ENCODE measurements around the gene SLC35A1. TPM values are rescaled to one million over a fixed set of nuclear protein-coding genes. Genes with fewer than 3 reads are reported as not detected.
A peak's percentile ranks its signal among the peaks of the same experiment; 100 is the strongest.

SLC35A1 gene
- total and polyA plus RNA-seq, 2 of the 8 experiments (the other 6 are each of a cell fraction or from before 2014, with no cell fraction given): 4.7 to 9.2 TPM

DNA sequence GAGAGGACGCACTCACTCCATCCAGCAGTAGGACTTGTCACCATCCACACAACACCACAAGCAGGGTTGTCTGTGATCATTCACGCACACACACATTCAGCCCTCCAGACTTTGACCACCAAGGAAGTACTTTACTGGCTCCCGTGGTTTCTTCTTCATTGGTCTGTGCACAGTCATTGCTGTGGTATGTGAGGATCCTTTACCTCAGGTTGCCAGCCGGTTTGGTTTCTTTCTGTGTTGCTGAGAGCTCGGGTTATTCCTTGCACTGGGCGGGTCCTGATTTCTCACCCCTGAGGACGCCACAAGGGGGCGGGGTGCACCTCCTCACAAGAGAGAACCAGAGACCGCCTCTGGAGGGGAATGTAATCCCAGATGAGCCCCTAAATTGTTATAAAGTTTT, 11.2 kb downstream of the SLC35A1 start (continued):
- TF ChIP-seq, protein P1, sequence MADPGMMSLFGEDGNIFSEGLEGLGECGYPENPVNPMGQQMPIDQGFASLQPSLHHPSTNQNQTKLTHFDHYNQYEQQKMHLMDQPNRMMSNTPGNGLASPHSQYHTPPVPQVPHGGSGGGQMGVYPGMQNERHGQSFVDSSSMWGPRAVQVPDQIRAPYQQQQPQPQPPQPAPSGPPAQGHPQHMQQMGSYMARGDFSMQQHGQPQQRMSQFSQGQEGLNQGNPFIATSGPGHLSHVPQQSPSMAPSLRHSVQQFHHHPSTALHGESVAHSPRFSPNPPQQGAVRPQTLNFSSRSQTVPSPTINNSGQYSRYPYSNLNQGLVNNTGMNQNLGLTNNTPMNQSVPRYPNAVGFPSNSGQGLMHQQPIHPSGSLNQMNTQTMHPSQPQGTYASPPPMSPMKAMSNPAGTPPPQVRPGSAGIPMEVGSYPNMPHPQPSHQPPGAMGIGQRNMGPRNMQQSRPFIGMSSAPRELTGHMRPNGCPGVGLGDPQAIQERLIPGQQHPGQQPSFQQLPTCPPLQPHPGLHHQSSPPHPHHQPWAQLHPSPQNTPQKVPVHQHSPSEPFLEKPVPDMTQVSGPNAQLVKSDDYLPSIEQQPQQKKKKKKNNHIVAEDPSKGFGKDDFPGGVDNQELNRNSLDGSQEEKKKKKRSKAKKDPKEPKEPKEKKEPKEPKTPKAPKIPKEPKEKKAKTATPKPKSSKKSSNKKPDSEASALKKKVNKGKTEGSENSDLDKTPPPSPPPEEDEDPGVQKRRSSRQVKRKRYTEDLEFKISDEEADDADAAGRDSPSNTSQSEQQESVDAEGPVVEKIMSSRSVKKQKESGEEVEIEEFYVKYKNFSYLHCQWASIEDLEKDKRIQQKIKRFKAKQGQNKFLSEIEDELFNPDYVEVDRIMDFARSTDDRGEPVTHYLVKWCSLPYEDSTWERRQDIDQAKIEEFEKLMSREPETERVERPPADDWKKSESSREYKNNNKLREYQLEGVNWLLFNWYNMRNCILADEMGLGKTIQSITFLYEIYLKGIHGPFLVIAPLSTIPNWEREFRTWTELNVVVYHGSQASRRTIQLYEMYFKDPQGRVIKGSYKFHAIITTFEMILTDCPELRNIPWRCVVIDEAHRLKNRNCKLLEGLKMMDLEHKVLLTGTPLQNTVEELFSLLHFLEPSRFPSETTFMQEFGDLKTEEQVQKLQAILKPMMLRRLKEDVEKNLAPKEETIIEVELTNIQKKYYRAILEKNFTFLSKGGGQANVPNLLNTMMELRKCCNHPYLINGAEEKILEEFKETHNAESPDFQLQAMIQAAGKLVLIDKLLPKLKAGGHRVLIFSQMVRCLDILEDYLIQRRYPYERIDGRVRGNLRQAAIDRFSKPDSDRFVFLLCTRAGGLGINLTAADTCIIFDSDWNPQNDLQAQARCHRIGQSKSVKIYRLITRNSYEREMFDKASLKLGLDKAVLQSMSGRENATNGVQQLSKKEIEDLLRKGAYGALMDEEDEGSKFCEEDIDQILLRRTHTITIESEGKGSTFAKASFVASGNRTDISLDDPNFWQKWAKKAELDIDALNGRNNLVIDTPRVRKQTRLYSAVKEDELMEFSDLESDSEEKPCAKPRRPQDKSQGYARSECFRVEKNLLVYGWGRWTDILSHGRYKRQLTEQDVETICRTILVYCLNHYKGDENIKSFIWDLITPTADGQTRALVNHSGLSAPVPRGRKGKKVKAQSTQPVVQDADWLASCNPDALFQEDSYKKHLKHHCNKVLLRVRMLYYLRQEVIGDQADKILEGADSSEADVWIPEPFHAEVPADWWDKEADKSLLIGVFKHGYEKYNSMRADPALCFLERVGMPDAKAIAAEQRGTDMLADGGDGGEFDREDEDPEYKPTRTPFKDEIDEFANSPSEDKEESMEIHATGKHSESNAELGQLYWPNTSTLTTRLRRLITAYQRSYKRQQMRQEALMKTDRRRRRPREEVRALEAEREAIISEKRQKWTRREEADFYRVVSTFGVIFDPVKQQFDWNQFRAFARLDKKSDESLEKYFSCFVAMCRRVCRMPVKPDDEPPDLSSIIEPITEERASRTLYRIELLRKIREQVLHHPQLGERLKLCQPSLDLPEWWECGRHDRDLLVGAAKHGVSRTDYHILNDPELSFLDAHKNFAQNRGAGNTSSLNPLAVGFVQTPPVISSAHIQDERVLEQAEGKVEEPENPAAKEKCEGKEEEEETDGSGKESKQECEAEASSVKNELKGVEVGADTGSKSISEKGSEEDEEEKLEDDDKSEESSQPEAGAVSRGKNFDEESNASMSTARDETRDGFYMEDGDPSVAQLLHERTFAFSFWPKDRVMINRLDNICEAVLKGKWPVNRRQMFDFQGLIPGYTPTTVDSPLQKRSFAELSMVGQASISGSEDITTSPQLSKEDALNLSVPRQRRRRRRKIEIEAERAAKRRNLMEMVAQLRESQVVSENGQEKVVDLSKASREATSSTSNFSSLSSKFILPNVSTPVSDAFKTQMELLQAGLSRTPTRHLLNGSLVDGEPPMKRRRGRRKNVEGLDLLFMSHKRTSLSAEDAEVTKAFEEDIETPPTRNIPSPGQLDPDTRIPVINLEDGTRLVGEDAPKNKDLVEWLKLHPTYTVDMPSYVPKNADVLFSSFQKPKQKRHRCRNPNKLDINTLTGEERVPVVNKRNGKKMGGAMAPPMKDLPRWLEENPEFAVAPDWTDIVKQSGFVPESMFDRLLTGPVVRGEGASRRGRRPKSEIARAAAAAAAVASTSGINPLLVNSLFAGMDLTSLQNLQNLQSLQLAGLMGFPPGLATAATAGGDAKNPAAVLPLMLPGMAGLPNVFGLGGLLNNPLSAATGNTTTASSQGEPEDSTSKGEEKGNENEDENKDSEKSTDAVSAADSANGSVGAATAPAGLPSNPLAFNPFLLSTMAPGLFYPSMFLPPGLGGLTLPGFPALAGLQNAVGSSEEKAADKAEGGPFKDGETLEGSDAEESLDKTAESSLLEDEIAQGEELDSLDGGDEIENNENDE (IDR thresholded peaks at IDR 0.05; ENCODE audit: insufficient replicate concordance, low read length): peak; percentile 55
- no peak for TF ChIP-seq CEBPB (IDR thresholded peaks at IDR 0.05; ENCODE audit: low read depth, low read length)
- TF ChIP-seq FOSL1 (IDR thresholded peaks at IDR 0.05; ENCODE audit: insufficient read depth, low read depth, low read length): no peak
- TF ChIP-seq, protein P2, sequence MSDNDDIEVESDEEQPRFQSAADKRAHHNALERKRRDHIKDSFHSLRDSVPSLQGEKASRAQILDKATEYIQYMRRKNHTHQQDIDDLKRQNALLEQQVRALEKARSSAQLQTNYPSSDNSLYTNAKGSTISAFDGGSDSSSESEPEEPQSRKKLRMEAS (IDR thresholded peaks at IDR 0.05): no peak
- peak; percentile 65 to 78 for TF ChIP-seq RAD21 (IDR thresholded peaks at IDR 0.05 in 1 of 2, conservative IDR thresholded peaks at IDR 0.05 in 1 of 2; ENCODE audit: low read depth in 2 of 2, low read length in 2 of 2)
- TF ChIP-seq, protein P3, sequence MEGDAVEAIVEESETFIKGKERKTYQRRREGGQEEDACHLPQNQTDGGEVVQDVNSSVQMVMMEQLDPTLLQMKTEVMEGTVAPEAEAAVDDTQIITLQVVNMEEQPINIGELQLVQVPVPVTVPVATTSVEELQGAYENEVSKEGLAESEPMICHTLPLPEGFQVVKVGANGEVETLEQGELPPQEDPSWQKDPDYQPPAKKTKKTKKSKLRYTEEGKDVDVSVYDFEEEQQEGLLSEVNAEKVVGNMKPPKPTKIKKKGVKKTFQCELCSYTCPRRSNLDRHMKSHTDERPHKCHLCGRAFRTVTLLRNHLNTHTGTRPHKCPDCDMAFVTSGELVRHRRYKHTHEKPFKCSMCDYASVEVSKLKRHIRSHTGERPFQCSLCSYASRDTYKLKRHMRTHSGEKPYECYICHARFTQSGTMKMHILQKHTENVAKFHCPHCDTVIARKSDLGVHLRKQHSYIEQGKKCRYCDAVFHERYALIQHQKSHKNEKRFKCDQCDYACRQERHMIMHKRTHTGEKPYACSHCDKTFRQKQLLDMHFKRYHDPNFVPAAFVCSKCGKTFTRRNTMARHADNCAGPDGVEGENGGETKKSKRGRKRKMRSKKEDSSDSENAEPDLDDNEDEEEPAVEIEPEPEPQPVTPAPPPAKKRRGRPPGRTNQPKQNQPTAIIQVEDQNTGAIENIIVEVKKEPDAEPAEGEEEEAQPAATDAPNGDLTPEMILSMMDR (IDR thresholded peaks at IDR 0.05; ENCODE audit: control extremely low read depth in 1 of 3, insufficient read depth in 1 of 3, low read depth in 1 of 3, low read length in 3 of 3): peak; percentile 62 to 68 (median 67)
- TF ChIP-seq ZNF274 (IDR thresholded peaks at IDR 0.05; ENCODE audit: borderline replicate concordance, extremely low read depth, low read length): no peak
- TF ChIP-seq HDAC6 (IDR thresholded peaks at IDR 0.05; ENCODE audit: low read depth, low read length): no peak
- no peak for TF ChIP-seq BACH1 (IDR thresholded peaks at IDR 0.05; ENCODE audit: low read length)

All from H1 (cell line).